SK-N-DZ (cell line): ENCODE measurements around the gene SLC34A3.

Source experiments
- DNase-seq: peaks from one replicate; pipeline ENCODE4 v3.0.0-alpha.2; 2015; ENCODE audit warnings: low spot score

Gene SLC34A3

DNA sequence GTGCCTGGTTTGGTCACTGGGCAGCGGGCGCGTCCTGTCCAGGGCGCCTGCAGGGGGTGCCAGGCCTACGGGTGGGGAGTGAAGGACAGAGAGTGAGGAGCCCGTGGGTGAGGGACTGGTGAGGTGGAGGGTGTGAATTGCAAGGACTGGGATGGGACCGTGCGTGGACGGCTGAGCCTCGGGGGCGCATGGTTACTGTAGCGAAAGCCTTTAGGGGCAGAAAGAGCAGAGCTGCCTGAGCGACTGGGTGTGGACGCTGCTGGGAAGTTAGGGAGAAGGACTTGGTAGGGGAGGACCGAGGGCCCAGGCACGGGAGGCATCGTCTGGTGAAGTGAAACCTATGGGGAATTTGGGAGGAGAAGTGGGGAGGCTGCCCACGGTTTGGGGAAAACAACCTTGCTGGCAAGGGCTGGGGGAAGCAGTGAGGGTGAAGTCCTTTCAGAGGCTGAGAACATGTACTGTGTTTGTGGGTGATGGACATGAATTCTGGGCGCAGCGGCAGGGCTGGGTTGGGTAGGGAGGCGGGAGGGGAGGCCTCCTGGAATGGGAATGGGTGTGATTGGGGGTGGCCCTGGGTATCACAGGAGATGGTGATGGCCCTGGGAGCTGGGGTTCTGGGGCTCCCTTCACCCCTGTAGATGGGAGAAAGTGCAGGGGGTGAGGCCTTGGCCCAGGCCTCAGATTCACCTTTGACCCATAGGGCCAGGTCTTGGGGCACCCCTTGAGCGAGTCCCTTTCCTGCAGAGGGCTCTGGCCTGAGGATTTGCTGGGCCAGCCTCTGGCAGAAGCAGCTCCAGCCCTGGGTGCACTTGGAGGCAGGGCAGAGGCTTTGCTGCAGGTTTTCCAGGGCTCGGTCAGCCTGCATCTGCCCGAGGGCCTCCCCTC is 45.1 kb downstream of the SLC34A3 start:
- DNase-seq, result peak; percentile 21

DNA sequence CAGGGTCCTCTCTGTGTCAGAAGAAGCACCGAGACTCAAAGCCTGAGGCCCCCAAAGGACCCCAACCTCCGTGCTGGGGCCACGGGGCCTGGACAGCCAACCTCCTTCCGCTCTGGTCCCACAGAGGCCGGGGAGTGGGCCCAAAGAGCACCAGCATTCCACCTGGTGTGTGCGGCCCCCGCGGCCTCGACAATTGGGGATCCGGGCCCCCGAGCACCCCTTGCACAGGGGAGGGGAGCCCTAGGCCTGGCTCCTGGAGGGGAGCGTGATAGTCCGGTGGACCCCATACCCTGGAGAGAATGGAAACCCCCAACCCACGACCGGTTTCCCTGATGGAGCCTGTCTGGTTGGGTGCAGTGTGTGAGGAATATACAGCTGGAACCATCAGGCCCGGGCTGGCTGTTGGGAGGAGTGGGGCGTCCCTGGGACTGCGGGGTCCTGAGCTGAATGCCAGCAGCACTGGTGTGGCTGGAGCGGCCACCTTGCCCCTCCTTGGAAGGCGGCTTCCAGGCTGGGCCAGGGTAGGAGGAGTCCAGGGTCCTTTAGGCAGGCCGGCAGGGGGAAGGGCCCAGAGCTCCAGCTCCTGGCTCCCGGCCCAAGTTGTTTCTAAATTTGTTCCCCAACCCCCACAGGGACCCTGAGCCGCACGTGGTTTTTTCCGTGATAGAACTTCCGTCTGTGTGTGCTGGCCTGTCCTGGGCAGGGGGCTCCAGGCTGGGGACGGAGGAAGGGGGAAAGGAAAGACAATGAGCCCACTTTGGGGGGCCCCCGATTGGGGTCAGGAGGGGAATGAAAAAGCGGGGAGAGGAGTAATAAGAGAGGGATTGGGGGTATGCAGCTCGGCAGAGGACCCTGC is 46.0 kb downstream of the SLC34A3 start:
- DNase-seq, result peak; percentile 33

DNA sequence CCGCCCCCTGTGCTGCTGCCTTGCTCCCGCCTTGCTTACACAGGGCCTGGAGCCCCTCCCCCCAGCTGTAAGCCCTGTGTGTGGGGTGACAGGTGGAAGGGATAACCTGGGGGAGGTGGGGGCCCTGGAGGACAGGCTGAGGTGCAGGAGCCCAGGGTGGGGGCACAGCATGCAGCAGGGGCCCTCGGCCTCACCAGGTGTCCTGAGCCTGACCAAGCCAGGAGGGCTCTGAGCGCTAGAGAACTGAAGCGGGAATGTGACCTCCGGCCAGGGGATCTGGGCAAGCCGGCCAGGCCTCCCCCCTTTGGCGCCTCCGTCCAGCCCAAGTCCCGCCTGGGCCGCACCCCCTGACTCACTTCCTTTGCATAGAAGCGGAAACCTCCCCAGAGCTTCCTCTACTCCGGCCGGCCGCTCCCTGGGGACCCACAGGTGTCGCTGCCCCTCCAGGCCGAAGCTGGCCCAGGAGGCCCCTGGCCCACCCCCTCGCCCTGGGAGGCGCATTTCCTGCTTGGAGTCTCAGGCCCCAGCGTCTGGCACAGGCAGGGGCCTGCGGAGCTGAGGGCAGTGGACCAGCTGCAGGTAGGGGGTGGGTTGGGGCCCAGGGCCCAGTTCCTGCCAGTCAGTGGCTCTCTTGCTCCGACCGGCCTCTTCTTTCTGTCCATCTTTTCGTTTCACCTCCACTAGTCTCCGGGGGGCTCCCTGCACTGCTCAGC is 46.8 kb downstream of the SLC34A3 start, which contains the start of gene TOR4A:
Gene TOR4A (plus strand): TSS at position 398 of the 713 bp plus-strand sequence. CDS start 964 bp downstream, outside the sequence.
- peak; percentile 43 for DNase-seq

GRCh38 chr9:137278061-137278701 is 47.5 kb downstream of the SLC34A3 start:
- DNase-seq, result no peak

GRCh38 chr9:137278721-137279711 is 48.3 kb downstream of the SLC34A3 start:
- DNase-seq, result no peak

GRCh38 chr9:137279741-137280473 is 49.2 kb downstream of the SLC34A3 start:
- DNase-seq, result peak; percentile 13

DNA sequence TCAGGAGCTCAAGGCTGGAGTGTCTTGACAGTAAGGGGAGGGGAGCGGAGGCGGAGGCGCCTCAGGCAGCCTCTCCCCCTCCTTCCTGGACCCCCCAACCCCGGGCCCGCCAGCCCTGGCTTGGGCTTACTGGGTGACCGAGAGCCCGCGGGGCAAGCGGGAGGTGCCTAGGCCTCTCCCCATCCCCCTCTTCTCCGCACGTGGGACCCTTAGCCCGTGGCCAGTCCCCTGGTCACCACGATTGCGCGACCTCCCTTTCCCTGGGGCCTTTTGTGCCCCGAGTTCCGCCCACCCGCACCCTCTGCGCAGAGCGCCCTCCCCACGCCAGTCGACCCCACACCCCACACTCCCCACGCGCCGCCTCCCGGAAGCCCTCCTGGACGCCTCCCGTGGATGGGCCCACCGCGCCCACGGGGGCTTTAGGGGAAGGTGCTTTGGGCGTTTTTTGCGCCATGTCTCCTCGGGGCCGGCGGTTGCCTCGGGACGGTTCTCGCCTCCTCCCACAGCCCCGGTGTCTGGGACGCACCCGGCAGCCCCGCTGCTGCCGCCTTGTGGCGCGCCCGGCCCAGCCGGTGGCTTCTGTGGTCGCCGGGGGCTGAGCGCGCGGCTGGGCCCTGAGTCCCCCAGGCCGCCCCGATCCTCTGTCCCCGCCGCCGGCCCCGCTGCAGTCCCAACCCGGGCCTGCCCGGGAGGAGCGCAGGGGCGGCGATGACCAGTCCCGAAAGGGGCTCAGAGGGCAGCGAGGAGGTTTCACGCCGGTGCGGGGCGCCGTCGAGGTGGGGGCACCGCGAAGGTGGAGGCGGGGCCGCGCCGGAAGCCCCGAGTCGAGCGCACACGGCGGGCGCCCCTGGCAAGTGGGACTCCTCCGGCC is 50.0 kb downstream of the SLC34A3 start:
- DNase-seq, result peak; percentile 53

DNA sequence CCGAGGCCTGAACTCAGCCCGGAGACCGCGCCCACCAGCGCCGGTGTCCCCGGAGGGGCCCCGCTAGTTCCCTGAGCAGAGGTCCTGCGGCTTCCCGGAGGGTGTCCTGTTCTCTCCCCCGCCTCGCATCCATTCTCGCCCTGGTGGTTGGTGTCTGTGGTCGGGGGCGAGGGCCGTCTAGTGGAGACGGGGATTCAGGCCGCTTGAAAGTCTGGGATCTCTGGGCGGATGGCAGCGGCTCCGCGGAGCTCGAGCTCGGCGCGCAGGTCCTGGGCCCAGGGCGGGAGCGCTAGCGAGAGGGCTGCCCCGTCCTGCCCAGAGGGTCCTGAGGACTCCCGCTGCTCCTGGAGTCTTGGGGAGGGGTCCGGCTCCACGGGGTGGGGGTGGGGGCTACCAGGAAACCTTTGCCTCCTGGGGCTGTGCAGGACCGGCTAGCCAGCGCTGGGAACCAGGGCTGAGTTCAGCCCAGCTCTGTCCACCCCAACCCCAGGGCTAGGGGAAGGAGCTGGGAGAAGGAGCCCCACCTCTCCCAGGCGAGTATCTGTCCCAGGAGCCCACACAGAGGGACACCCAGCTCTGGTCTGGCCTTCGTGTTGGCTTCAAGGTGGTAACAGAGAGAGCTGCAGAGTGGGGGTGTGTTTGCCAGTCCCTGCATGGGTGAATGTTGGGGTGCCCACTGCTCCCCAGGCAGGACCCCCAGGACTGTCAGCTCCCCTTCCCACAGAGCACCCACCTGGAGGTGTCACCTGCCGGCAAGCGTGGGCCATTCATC is 50.8 kb downstream of the SLC34A3 start:
- peak; percentile 15 for DNase-seq
